GM19455 (cell line): ENCODE measurements around the gene SYT11.
A peak's percentile ranks its signal among the peaks of the same experiment; 100 is the strongest.
"Not testable (repeated sequence)": the region's sequence is repeated elsewhere in the genome, so short reads cannot be mapped to it uniquely, and the experiment has no call there.

Source experiments
- ATAC-seq: cut with Tn5 transposase; IDR thresholded peaks from one replicate; pipeline ENCODE4 v1.9.1; 2021; ENCODE audit not compliant: unreplicated experiment

The SYT11 gene

GRCh38 chr1:155859234-155859829 is at the start of gene SYT11:
Gene SYT11 (plus strand): TSS chr1:155859567. CDS start chr1:155859762, 195 bp downstream.
- ATAC-seq, result peak; percentile 49

- no peak for ATAC-seq
Observed at GRCh38 chr1:155812878-155813277, 46.5 kb upstream of the SYT11 start.

- ATAC-seq, result no peak
Observed at GRCh38 chr1:155813672-155814071, 45.7 kb upstream of the SYT11 start.

GRCh38 chr1:155816351-155816750 is 43.0 kb upstream of the SYT11 start:
- no peak for ATAC-seq

- no peak for ATAC-seq
Observed at GRCh38 chr1:155827450-155827849, 31.9 kb upstream of the SYT11 start.

GRCh38 chr1:155831279-155831976 is 27.9 kb upstream of the SYT11 start:
- no peak for ATAC-seq

- ATAC-seq, result no peak
Observed at GRCh38 chr1:155833665-155834295, 25.6 kb upstream of the SYT11 start.

- no peak for ATAC-seq
Observed at GRCh38 chr1:155834296-155834926, 25.0 kb upstream of the SYT11 start.

- ATAC-seq, result not testable (repeated sequence)
Observed at GRCh38 chr1:155834927-155835399, 24.4 kb upstream of the SYT11 start.

- ATAC-seq, result no peak
Observed at GRCh38 chr1:155835548-155835947, 23.8 kb upstream of the SYT11 start.

GRCh38 chr1:155840386-155840785 is 19.0 kb upstream of the SYT11 start:
- no peak for ATAC-seq

- ATAC-seq, result no peak
Observed at GRCh38 chr1:155844860-155845421, 14.4 kb upstream of the SYT11 start.

GRCh38 chr1:155847823-155848529 is 11.4 kb upstream of the SYT11 start:
- ATAC-seq, result no peak

GRCh38 chr1:155850345-155850744 is 9.0 kb upstream of the SYT11 start:
- ATAC-seq, result no peak

- ATAC-seq, result no peak
Observed at GRCh38 chr1:155856257-155856974, 3.0 kb upstream of the SYT11 start.

GRCh38 chr1:155856975-155857930 is 2.1 kb upstream of the SYT11 start, which contains the start of gene GON4L:
Gene GON4L (minus strand): TSS chr1:155857214. CDS start chr1:155853780, 3,434 bp downstream.
- peak; percentile 49 for ATAC-seq

GRCh38 chr1:155858800-155859233 is 550 bp upstream of the SYT11 start:
- ATAC-seq, result peak; percentile 10
